ENCODE measurements around the gene SREK1.
"Not testable (repeated sequence)": the region's sequence is repeated elsewhere in the genome, so short reads cannot be mapped to it uniquely, and the experiment has no call there.

SREK1 gene

GRCh38 chr5:66222896-66223295 is 78.8 kb downstream of the SREK1 start:
- DNase-seq = not testable (repeated sequence)

- no peak for DNase-seq
Measured at GRCh38 chr5:66223637-66224036, 79.5 kb downstream of the SREK1 start.

GRCh38 chr5:66224274-66224673 is 80.2 kb downstream of the SREK1 start:
- no peak for DNase-seq

- no peak for DNase-seq
Measured at GRCh38 chr5:66224773-66225553, 80.9 kb downstream of the SREK1 start.

GRCh38 chr5:66230551-66230950 is 86.5 kb downstream of the SREK1 start:
- no peak for DNase-seq

- no peak for DNase-seq
Measured at GRCh38 chr5:66231508-66231907, 87.4 kb downstream of the SREK1 start.

GRCh38 chr5:66232275-66232674 is 88.2 kb downstream of the SREK1 start:
- no peak for DNase-seq

GRCh38 chr5:66232706-66233445 is 88.8 kb downstream of the SREK1 start:
- no peak for DNase-seq

Measured in NCI-H510A (cell line).